Measurements from ENCODE around the gene COL4A1. TPM values are rescaled to one million over a fixed set of nuclear protein-coding genes. Genes with fewer than 3 reads are reported as not detected.

The COL4A1 gene
- total RNA-seq, 1 experiment from 2014 or later, result 257 TPM

GRCh38 chr13:110274687-110275086 lies 32.3 kb downstream of the COL4A1 start:
- no peak for DNase-seq (ENCODE audit: low read depth)

- DNase-seq (ENCODE audit: low read depth), result no peak
Measured at GRCh38 chr13:110273254-110273653, 33.7 kb downstream of the COL4A1 start.

- DNase-seq (ENCODE audit: low read depth), result no peak
Measured at GRCh38 chr13:110272651-110273050, 34.3 kb downstream of the COL4A1 start.

- DNase-seq (ENCODE audit: low read depth), result no peak
Measured at GRCh38 chr13:110272227-110272626, 34.7 kb downstream of the COL4A1 start.

GRCh38 chr13:110271313-110271712 lies 35.6 kb downstream of the COL4A1 start:
- DNase-seq (ENCODE audit: low read depth), result no peak

GRCh38 chr13:110270507-110270906 lies 36.5 kb downstream of the COL4A1 start:
- no peak for DNase-seq (ENCODE audit: low read depth)

GRCh38 chr13:110269509-110270185 lies 37.3 kb downstream of the COL4A1 start:
- no peak for DNase-seq (ENCODE audit: low read depth)

- no peak for DNase-seq (ENCODE audit: low read depth)
Measured at GRCh38 chr13:110268576-110269185, 38.3 kb downstream of the COL4A1 start.

- no peak for DNase-seq (ENCODE audit: low read depth)
Measured at GRCh38 chr13:110268061-110268460, 38.9 kb downstream of the COL4A1 start.

GRCh38 chr13:110266983-110267382 lies 40.0 kb downstream of the COL4A1 start:
- no peak for DNase-seq (ENCODE audit: low read depth)

- no peak for DNase-seq (ENCODE audit: low read depth)
Measured at GRCh38 chr13:110266431-110266809, 40.5 kb downstream of the COL4A1 start.

GRCh38 chr13:110265682-110266430 lies 41.1 kb downstream of the COL4A1 start:
- no peak for DNase-seq (ENCODE audit: low read depth)

GRCh38 chr13:110265341-110265681 lies 41.6 kb downstream of the COL4A1 start:
- no peak for DNase-seq (ENCODE audit: low read depth)

- no peak for DNase-seq (ENCODE audit: low read depth)
Measured at GRCh38 chr13:110264685-110265275, 42.2 kb downstream of the COL4A1 start.

- no peak for DNase-seq (ENCODE audit: low read depth)
Measured at GRCh38 chr13:110263888-110264287, 43.1 kb downstream of the COL4A1 start.

GRCh38 chr13:110263404-110263803 lies 43.6 kb downstream of the COL4A1 start:
- no peak for DNase-seq (ENCODE audit: low read depth)

- DNase-seq (ENCODE audit: low read depth), result no peak
Measured at GRCh38 chr13:110262508-110263291, 44.3 kb downstream of the COL4A1 start.

- DNase-seq (ENCODE audit: low read depth), result no peak
Measured at GRCh38 chr13:110262082-110262436, 44.9 kb downstream of the COL4A1 start.

GRCh38 chr13:110261166-110262081 lies 45.5 kb downstream of the COL4A1 start:
- peak; percentile 33 for DNase-seq (ENCODE audit: low read depth)

GRCh38 chr13:110259651-110260050 lies 47.3 kb downstream of the COL4A1 start:
- DNase-seq (ENCODE audit: low read depth), result no peak

Data from Daoy (cell line).